Spleen (tissue), 11 donors: Measurements from ENCODE around the gene MRPL46. TPM values are rescaled to one million over a fixed set of nuclear protein-coding genes. Genes with fewer than 3 reads are reported as not detected.

Source experiments
- DNase-seq: peaks from one replicate; pipeline ENCODE4 v3.0.0-alpha.2; 2020
- H3K27ac ChIP-seq, 8 donors: fragments of 200-600 bp; sonication (generic) in 7 of 8; 1 replicate in 4 of 8; 2 replicates in 4 of 8; pipeline versions ENCODE4 v1.5.0 to v1.8.0; 2016 to 2021; ENCODE audit warnings: inconsistent platforms in 4 of 8, mild to moderate bottlenecking in 4 of 8, moderate library complexity in 1 of 8
- H3K27me3 ChIP-seq, 7 donors: fragments of 200-600 bp; sonication (generic) in 6 of 7; replicated peaks in 1 of 7; 1 replicate in 4 of 7; 2 replicates in 3 of 7; pipeline versions ENCODE4 v1.5.0 to v1.8.0; 2016 to 2021; ENCODE audit warnings: inconsistent platforms in 3 of 7, mild to moderate bottlenecking in 1 of 7
- H3K36me3 ChIP-seq, 6 donors: fragments of 200-600 bp; sonication (generic) in 5 of 6; 1 replicate in 4 of 6; 2 replicates in 2 of 6; pipeline versions ENCODE4 v1.5.0 to v1.8.0; 2016 to 2021; ENCODE audit warnings: inconsistent platforms in 2 of 6
- H3K4me1 ChIP-seq, 6 donors: fragments of 200-600 bp; sonication (generic) in 5 of 6; 1 replicate in 3 of 6; 2 replicates in 3 of 6; pipeline versions ENCODE4 v1.5.0 to v1.8.0; 2016 to 2021; ENCODE audit warnings: inconsistent platforms in 3 of 6
- H3K4me3 ChIP-seq, 8 donors: fragments of 200-600 bp; sonication (generic) in 7 of 8; 1 replicate in 4 of 8; 2 replicates in 4 of 8; pipeline versions ENCODE4 v1.5.0 to v1.8.0; 2016 to 2021; ENCODE audit warnings: inconsistent platforms in 4 of 8, mild to moderate bottlenecking in 4 of 8, moderate library complexity in 2 of 8
- H3K9me3 ChIP-seq, 8 donors: fragments of 200-600 bp; sonication (generic) in 7 of 8; 1 replicate in 4 of 8; 2 replicates in 4 of 8; pipeline versions ENCODE4 v1.5.0 to v1.8.0; 2016 to 2021; ENCODE audit warnings: inconsistent platforms in 4 of 8
- CTCF ChIP-seq, 11 experiments: fragments of 200-600 bp in 7 of 11; fragments of 450-650 bp in 4 of 11; sonication (generic) in 4 of 11; IDR thresholded peaks in 8 of 11; conservative IDR thresholded peaks in 3 of 11; 1 replicate in 7 of 11; 2 replicates in 4 of 11; pipeline versions ENCODE4 v1.4.0 to v1.8.0; 2016 to 2021; ENCODE audit warnings: antibody characterized with exemption in 11 of 11, inconsistent platforms in 4 of 11, mild to moderate bottlenecking in 1 of 11
- POLR2A ChIP-seq, 3 donors: fragments of 450-650 bp; IDR thresholded peaks; one replicate each; pipeline ENCODE4 v1.5.1; 2017; ENCODE audit warnings: antibody characterized with exemption in 3 of 3, mild to moderate bottlenecking in 1 of 3
- POLR2AphosphoS5 ChIP-seq, 3 donors: sonication (generic); formaldehyde crosslinking; IDR thresholded peaks; one replicate each; pipeline ENCODE4 v1.5.1; 2017; ENCODE audit warnings: antibody characterized with exemption in 3 of 3
- WGBS, 5 donors: extraction: QIAGEN DNeasy Blood & Tissue Kit in 3 of 5; methylation state at CpG; one replicate each; pipeline versions ENCODE4 v1.1.5 to v1.1.7; 2013 to 2018; 5-methylcytosine and 5-hydroxymethylcytosine counted together
- intact Hi-C: fragments of 100-400 bp; cut with DNase I; formaldehyde crosslinking; loops from one replicate; pipeline ENCODE4 v1.15.0; 2023; ENCODE audit warnings: low total_unique reads
- polyA plus RNA-seq, 3 donors: library from polyadenylated mRNA; stranded (reverse); fragments of 200-250 nt; gene quantifications; one replicate each; pipeline ENCODE4 v1.2.1, GENCODE V29; 2013
- total RNA-seq, 7 donors: library from RNA; depleted of rRNA in 3 of 7; stranded (reverse); fragments of >200 nt in 3 of 7; fragmentation: NEBNext Ultra II Directional in 4 of 7; extraction: Animal tissue kit (Norgen Biotek cat#: 25700) in 4 of 7; gene quantifications; one replicate each; pipeline versions ENCODE4 v1.1.0 to v1.2.1, GENCODE V29; 2016 to 2021
- donor health status: healthy with polysubstance abuse.
- donor health status: DM: no; HTN: no; CAD: no; lungs with moderate emphysema.
- donor health status: DM: no; HTN: no; CAD: no.
- donor health status: Bipolar disorder and iron deficiency.
- donor health status: healthy.
- donor health status: DM: no; HTN: no; CAD: no.
- donor health status: DM: yes; HTN: yes; CAD: no.

The MRPL46 gene
- total and polyA plus RNA-seq, 10 donors = 16.2 to 37.3 (median 20.3) TPM

GRCh38 chr15:88489321-88489720 is 22.1 kb upstream of the MRPL46 start:
- H3K4me1 ChIP-seq = no peaks in the 10 kb centered on the region
- H3K27me3 ChIP-seq = no peaks in the 10 kb centered on the region
- no peaks in the 10 kb centered on the region for H3K9me3 ChIP-seq
- H3K4me3 ChIP-seq = no peak overlapping the region
- no peak for DNase-seq
- 77 to 91% (median 83%) methylated on average over 4 of the region's 4 CpGs for whole genome bisulfite sequencing, 5 donors
- H3K27ac ChIP-seq = no peak overlapping the region
- TF ChIP-seq POLR2A (IDR thresholded peaks at IDR 0.05) (no peak), CTCF (IDR thresholded peaks at IDR 0.05 in 8 of 11, conservative IDR thresholded peaks at IDR 0.05 in 3 of 11) (no peak), POLR2AphosphoS5 (IDR thresholded peaks at IDR 0.05) (no peak)
- intact Hi-C loops = no loop called here
- peaks cover 0 to 7% (median 0%) of the 10 kb centered on the region in 6 donors for H3K36me3 ChIP-seq

DNA sequence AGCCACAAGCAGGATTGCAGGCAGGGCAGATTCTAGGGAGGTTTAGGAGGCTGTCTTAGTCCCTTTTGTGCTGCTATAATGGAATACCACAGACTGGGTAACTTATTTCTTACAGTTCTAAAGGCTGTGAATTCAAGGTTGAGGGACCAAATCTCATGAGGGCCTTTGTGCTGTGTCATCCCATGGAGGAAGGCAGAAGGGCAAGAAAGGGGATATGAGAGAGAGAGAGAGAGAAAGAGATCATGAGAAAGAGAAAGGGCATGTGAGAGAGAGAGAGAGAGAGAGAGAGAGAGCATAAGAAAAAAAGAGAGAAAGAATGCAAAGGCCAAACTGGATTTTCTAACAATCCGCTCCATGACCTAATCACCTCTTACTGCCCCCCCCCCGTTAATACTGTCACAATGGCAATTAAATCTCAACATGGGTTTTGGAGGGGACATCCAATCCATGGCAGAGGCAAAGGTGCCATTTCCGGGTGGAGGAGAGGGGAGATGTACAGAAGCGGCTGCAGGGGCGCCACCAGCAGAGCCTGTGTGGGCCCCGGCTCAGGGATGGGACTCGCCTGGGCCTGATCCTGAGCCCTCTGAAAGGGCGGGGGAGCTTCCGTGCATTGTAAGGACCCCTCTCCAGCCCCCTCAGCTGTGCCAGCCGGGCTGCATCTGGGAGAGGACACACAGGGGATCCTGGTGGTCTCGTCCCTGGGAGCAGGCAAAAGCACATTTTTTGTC is 20.8 kb upstream of the MRPL46 start:
- WGBS, 5 donors = 51 to 75% (median 72%) methylated on average over 5 to 11 of the region's 11 CpGs
- H3K4me1 ChIP-seq = no peaks in the 10 kb centered on the region
- H3K4me3 ChIP-seq = no peak overlapping the region
- no peaks in the 10 kb centered on the region for H3K27me3 ChIP-seq
- DNase-seq = no peak
- H3K9me3 ChIP-seq = no peaks in the 10 kb centered on the region
- intact Hi-C loops = no loop called here
- no peak overlapping the region for H3K27ac ChIP-seq
- TF ChIP-seq CTCF (IDR thresholded peaks at IDR 0.05 in 8 of 11, conservative IDR thresholded peaks at IDR 0.05 in 3 of 11) = no peak
- no peak for TF ChIP-seq POLR2AphosphoS5 (IDR thresholded peaks at IDR 0.05)
- no peak for TF ChIP-seq POLR2A (IDR thresholded peaks at IDR 0.05)
- no peaks in the 10 kb centered on the region for H3K36me3 ChIP-seq

- no peaks in the 10 kb centered on the region for H3K9me3 ChIP-seq
- intact Hi-C loops = no loop called here
- no peak for DNase-seq
- 78 to 89% (median 84%) methylated on average over 2 of the region's 2 CpGs for WGBS, 5 donors
- H3K27me3 ChIP-seq = no peaks in the 10 kb centered on the region
- no peak overlapping the region for H3K27ac ChIP-seq
- no peaks in the 10 kb centered on the region for H3K36me3 ChIP-seq
- no peaks in the 10 kb centered on the region for H3K4me1 ChIP-seq
- TF ChIP-seq POLR2A (IDR thresholded peaks at IDR 0.05) (no peak), POLR2AphosphoS5 (IDR thresholded peaks at IDR 0.05) (no peak), CTCF (IDR thresholded peaks at IDR 0.05 in 8 of 11, conservative IDR thresholded peaks at IDR 0.05 in 3 of 11) (no peak)
- H3K4me3 ChIP-seq = no peak overlapping the region
These were observed 20.1 kb upstream of the MRPL46 start for GRCh38 chr15:88487178-88487795.

GRCh38 chr15:88484682-88485331 is 17.6 kb upstream of the MRPL46 start:
- Histone ChIP-seq H3K4me1 (no peaks in the 10 kb centered on the region), H3K36me3 (peaks cover 0 to 15% (median 7%) of the 10 kb centered on the region in 6 donors), H3K9me3 (no peaks in the 10 kb centered on the region), H3K27ac (no peak overlapping the region), H3K4me3 (no peak overlapping the region), H3K27me3 (no peaks in the 10 kb centered on the region)
- DNase-seq = no peak
- WGBS, 5 donors = 67 to 73% (median 70%) methylated on average over 9 to 10 of the region's 10 CpGs
- intact Hi-C loops = no loop called here
- no peak for TF ChIP-seq POLR2A (IDR thresholded peaks at IDR 0.05)
- no peak for TF ChIP-seq CTCF (IDR thresholded peaks at IDR 0.05 in 8 of 11, conservative IDR thresholded peaks at IDR 0.05 in 3 of 11)
- TF ChIP-seq POLR2AphosphoS5 (IDR thresholded peaks at IDR 0.05) = no peak
